GM21528 (cell line): ENCODE measurements around the gene CNTFR.

ENCODE experiments used
- ATAC-seq: cut with Tn5 transposase; IDR thresholded peaks from one replicate; pipeline ENCODE4 v1.9.1; 2021; ENCODE audit warnings: mild to moderate bottlenecking, moderate library complexity; ENCODE audit not compliant: unreplicated experiment, low FRiP score

The CNTFR gene

GRCh38 chr9:34620061-34620994, 30.8 kb upstream of the CNTFR start, which contains the start of gene DCTN3:
Gene DCTN3 (minus strand): TSS chr9:34620495. CDS start chr9:34620464, 31 bp downstream.
- ATAC-seq: peak; percentile 93

DNA sequence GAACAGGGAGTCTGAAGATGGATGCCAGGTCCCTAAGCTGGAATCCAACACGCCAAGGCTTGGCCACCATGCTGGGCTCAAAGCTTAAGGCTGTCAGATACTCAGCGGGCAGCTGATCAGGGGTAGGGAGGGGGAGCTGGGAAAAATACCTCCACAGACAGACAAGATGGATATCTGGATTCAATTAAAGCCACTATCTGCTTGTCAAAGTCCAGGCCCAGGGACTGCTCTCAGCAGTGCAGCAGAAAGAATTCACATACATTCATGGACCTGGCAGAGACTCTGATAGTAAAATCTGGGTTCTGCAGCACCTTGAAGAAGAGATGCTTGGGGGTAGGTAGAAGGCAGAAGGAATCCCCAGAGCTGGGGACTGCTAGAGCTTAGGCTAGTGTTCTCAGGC, 25.6 kb upstream of the CNTFR start:
- ATAC-seq: no peak

DNA sequence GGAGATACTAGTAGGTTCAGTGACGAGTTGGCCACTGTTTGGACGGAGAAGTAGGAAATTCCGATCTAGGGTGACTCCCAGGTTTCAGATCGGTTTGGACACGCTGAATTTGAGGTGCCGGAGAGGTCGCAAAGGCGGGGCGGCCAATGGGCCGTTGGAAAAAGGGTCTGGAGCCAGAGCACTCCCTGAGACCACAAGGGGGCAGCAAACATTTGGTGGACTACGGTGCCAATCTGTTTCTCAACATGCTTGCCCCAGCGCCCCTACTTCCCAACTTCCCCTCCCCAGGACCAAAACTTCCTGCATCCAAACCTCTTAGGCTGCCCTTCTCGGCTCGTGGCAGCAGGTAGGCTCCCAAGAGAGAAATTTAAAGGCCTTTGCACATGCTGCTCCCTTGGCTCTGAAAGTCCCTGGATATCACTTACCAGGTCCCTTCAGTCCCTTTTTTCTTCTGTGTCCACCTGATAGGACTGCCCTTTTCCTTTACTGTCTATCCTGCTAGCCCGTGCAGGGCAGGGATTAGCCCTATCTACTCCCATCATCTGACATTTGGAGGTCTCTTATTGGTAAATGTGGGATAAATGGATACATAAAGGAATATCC, 23.4 kb upstream of the CNTFR start:
- ATAC-seq: peak; percentile 44

DNA sequence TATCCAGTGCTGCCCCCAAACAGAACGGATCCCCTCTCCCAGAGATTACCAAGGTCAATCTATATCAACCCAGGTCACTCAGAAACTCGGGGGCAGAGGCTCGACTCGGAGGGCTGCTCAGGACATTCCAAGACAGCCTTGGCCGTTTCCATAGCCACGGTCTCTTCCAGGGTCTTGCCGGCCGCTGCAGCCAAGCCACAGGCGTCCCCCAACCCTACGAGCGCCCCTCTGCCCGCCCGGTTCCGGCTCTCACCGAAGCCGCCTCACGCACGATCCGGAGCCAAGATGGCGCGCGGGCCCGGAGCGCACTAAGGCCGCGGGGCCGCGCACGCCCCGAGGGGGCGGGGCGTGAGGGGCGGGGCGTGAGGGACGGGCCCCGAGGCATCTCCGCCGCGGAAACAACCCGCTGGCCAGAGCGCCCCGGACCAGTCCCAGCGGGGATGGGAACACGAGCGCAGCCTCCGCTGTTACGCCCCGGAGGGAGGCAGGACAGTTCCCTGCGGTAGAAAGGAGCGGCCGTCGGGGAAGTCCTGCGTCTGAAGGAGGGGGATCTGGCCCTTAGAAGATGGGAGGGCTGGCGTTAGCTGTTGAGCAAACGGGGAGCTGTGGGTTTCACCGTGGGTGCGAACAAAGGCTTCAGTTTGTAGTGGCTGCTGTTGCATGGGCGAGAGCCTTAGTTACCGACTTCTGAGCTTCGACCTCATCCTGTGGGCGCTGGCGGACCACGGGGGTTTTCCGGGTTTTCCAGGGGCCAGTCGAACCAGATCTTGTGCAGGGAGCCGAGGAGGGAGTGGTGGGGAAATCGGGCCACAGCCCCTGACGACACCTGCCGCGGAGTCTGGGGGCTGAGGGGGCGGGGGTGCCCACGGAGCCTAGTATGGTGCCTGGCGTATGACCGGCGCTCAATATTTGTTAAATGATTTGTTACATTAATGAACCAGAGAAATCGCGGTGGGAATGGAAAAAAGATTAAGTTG, 22.6 kb upstream of the CNTFR start, which contains the start of gene RPP25L:
RPP25L (minus strand) TSS at position 287 of the 977 bp plus-strand sequence. CDS start 801 bp downstream, outside the sequence.
- ATAC-seq: peak; percentile 87

DNA sequence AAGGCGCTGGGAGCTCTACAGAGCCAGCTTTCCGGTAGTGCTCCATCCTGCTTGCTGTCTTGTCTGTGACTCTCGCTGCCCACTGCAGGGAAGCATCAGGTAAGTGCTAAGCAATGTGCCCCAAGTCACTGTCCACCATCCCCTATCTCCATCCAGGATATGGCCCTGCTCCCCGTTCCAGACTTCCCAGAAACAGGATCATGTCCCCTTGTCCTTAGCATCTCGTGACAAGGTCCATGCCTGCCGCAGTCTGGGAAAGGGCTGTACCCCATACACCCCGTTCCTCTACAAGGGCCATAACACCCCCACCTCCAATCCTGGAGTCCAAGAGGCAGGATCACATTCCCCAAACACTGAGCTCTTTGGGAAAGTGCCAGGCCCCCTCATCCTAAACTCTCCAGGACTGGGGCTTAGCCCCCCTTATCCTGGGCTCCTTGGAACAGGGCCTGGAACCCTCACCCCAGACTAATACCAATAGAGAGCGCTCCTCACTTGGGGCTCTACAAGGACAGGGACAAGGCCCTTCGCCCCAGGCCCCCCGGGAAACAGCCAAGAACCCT, 21.8 kb upstream of the CNTFR start:
- ATAC-seq: no peak

DNA sequence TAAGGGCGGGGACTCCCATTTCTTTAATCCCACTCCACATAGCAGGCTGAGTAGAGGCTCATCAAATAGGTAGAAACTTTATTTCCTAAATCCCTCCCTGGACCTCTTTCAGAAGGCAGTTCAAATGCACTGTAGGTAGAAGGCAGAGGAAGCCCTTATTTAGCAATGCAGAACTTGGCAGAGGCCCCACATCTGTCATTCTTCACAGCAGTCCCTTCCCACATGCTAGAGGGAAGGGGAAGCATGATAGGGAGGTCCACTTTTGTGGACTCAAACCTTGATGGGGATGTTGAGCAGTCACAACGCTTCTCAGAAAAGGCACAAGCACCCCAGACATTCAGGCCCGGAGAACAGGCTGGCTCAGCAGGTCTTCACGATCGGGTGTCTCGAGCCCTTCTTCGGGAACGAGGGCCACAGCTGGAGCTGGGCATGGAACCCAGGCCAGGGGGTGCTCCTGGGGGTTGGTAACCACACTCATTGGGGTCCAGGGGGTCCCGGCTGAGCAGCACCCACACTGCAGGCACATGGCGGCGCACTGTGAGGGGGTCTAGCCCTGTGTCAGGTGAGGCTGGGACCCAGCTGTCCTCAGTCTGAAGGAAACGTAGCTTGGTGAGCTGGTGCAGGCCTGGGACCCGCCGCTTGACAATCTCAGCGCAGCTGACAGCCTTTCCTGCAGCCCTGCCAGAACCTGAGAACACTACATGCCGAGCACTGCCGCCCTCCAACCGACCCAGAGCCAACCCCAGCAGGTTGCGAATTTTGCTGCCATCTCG, 21.1 kb upstream of the CNTFR start:
- no peak for ATAC-seq

- ATAC-seq: no peak
Observed at GRCh38 chr9:34607331-34607730, 17.8 kb upstream of the CNTFR start.

DNA sequence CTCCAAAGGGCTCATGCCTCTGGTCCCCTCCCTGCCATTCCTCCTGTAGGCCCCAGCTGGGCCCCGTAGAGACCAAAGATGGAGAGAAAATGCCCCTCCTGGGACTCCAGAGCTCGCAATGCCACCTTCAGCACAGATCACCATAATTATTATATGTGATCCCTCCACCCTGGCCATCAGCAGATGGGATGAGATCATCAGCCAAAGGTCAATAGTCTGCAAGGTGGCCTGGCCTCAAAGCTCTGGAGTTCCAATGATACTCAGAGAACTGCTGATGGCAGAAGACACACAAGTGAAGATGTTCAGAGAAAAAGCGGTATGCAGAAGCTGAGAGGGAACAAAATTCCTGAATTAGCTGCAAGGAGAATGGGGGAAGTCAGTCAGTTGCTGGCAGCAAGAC, 17.4 kb upstream of the CNTFR start:
- no peak for ATAC-seq

GRCh38 chr9:34606190-34606589, 16.7 kb upstream of the CNTFR start:
- ATAC-seq: no peak

DNA sequence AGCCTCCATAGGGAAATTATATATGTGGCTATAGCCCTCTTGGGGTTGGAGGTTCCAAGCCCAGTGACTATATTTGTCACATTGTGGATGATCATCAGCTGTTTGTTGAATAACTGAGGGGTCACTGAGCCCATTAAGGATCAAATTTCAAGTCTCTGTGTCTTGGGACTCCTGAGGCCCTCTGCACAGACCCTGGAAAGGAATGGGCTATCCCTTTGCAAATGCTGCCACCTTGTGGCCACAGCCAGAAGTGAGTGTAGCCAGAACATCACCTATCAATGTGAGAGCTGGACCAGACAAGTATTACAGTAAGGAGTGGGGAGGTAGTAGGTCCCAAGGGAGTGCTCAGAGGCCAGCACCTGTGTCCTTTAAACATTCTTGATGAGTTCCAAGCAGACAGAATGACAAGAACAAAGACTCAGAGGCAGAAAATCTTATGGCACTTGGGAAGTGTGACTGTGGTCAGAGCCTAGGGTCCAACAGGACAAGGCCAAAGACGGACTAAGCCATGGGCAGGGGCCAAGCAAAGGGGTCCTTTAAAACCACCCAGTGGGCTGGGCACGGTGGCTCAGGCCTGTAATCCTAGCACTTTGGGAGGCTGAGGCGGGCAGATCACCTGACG, 14.2 kb upstream of the CNTFR start:
- no peak for ATAC-seq

DNA sequence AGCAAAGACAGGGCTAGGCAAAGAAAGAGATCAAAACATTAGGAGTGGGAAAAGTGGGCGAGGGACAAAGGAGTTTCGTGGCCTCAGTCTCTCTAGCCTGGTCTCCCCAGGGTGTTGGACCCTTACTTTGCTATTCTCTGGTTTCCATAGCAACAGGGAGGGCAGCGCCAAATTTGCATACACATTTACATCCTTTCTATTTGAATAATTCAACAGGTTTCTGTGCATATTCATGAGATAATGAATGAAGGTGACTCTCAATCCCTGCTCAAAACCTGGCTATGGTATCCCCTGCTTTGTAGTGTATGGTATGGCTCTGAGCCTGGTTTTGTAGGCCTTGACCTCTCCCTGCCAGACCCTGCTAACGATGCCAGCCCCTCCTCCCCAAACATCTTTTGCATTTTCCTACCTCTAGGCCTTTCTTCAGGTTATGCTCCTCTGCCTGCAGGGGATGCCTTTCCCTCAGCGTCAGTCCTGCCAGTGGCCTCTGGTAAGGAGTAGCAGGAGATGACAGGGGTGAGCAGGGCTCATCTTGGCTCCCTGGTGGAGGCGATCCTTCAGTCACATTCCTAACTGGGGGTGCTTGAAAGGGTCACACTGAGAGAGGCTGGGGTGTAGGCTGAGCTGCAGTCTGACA, 12.5 kb upstream of the CNTFR start:
- no peak for ATAC-seq

- ATAC-seq: no peak
Observed at GRCh38 chr9:34600908-34601307, 11.4 kb upstream of the CNTFR start.

- ATAC-seq: no peak
Observed at GRCh38 chr9:34599546-34599945, 10.0 kb upstream of the CNTFR start.

- no peak for ATAC-seq
Observed at GRCh38 chr9:34594177-34594576, 4.7 kb upstream of the CNTFR start.

DNA sequence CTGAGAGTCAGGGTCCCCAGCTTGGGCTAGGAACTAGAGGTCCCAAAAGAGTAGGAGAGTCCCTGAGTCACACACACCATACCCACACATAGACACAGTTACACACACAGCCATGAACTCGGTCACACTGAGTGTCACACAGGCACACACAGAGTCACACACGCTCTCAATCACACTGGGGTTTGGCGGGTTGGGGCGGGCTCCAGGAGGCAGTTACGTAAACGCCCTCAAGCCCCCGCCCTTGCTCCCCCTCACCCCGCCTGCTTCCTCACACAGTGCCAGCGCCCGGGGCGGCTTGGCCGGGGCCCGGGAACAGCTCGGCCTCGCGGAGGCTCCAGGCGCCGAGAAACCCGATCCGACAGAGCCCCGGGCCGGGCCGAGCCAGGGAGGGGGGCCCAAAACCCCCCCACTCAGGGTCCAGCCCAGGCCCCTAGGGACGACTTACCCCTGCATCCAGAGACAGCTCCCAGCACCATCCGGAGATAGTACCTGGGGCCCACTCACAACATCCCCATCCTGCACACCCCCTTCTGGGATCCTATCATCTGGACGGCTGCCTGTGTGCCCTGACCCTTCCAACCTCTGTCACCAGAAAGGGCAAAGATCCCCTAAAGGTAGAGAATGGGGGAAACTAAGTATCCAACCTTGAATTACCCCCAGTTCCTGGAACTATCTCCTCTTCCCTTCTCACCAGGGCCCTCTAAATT, 3.5 kb upstream of the CNTFR start:
- ATAC-seq: no peak

DNA sequence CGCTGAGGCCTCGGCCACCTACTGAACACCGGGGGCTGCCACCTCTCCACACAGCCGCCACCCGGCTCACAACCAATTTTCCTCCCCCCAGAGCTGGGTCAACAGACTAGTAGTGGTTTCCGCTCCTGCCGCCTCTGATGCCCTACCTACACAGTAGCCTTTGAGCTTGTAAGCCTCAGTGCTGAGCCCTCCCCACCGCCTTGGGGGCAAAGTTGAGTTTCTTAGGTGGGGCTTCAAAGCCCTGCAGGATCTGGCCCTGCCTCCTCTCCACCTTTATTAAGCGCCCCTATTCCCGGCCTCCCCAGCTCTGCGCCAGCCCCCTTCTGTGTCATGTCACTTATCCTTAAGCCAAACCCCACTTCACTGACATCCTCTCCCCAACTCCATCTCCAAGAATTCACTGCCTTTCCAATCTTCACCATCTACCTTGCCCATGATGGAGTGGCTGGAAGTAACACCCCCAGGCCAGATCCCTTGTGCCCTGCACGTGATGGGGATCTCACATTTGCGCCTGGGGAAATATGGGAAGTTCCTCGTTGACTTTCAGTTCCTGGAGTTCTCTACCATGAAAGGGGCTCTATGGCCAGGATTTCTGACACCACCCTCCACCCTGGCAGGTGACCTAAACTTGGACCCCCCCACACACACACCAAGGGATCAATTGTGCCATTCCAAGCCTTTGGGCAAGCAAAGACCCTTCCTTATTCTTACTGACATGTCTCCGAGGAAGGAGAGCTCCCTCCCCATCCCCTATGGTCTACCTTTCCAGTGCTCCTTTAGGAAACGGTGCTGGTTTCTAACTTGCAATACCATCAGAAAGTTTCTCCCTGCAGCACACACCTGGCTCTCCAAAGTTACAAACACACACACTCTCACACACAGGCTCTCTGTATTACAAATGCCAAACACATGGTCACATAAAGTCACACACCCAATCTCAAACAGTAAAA, 2.7 kb upstream of the CNTFR start:
- no peak for ATAC-seq
